ENCODE measurements around the gene OIT3. TPM values are rescaled to one million over a fixed set of nuclear protein-coding genes. Genes with fewer than 3 reads are reported as not detected.

Gene OIT3
- total and polyA plus RNA-seq, 2 donors (not counting 3 experiments of a cell fraction or from before 2014, with no cell fraction given), result 0.15 TPM; not detected in 1

DNA sequence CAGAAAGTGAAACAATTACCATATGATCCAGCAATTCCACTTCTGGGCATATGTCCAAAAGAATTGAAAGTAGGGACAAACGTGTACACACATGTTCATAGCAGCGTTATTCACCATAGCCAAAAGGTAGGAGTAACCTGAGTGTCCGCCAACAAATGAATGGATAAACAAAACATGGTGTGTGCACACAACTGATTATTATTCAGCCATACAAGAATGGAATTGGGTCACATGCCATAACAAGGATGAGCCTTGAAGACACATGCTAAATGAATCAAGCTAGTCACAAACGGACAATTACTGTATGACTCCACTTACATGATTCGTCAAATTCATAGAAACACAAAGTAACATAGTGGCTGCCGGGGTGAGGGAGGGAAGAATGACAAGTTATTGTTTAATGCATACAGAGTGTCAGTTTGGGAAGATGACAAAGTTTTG is 4.1 kb upstream of the OIT3 start:
- dilution Hi-C loops (cut with MboI; ENCODE audit: extremely low pct_ligation_motif_present, low sequenced_read_pairs) (no loop called here), intact Hi-C loops (cut with micrococcal nuclease) (loop anchor here (5.0 kb wide), 1 partner anchor 197 kb away; the partner anchor contains the start of gene MCU)
- Histone ChIP-seq H2AFZ (ENCODE audit: low read depth, low read length) (no peak overlapping the region), H3K4me1 (ENCODE audit: control insufficient read depth, extremely low read depth, insufficient read depth, low read length) (peaks cover 23% of the 10 kb centered on the region), H3K9me3 (replicated peaks; ENCODE audit: control insufficient read depth, insufficient read depth, low read length) (no peaks in the 10 kb centered on the region), H3K4me2 (ENCODE audit: insufficient read depth, low read length) (no peak overlapping the region), H3K9me1 (replicated peaks; ENCODE audit: control insufficient read depth, extremely low read depth, insufficient read depth, low read length) (no peaks in the 10 kb centered on the region), H3K27ac (ENCODE audit: insufficient read depth, low read depth, low read length) (no peak overlapping the region), H3K36me3 (ENCODE audit: control insufficient read depth in 2 of 2, extremely low read depth in 1 of 2, insufficient read depth in 2 of 2, low read length in 2 of 2) (no peaks in the 10 kb centered on the region), H4K20me1 (replicated peaks; ENCODE audit: control insufficient read depth, extremely low read depth, insufficient read depth, low read length) (no peaks in the 10 kb centered on the region), H3K9ac (replicated peaks; ENCODE audit: extremely low read depth, insufficient read depth, low read length) (no peak overlapping the region), H3K27me3 (ENCODE audit: control insufficient read depth in 2 of 2, insufficient read depth in 2 of 2, low read length in 2 of 2) (no peaks in the 10 kb centered on the region), H3K79me2 (ENCODE audit: control insufficient read depth, insufficient read depth, low read length) (no peaks in the 10 kb centered on the region), H3K4me3 (replicated peaks in 1 of 3; ENCODE audit: insufficient read depth in 1 of 3, low read depth in 1 of 3, low read length in 3 of 3) (no peak overlapping the region)
- FAIRE-seq, result no peak
- no TSS peak for BruUV-seq (replicated peaks)
- CTCF ChIA-PET, result interaction anchor here (1.1 kb wide), 1 partner anchor 172 kb away, joined by 3 read pairs; no protein-coding TSS in a partner anchor
- POLR2A ChIA-PET, result no interaction called here
- TF ChIP-seq POLR2AphosphoS5 (IDR thresholded peaks at IDR 0.05; ENCODE audit: insufficient read depth, low read depth, low read length) (no peak), MAX (IDR thresholded peaks at IDR 0.05; ENCODE audit: insufficient read depth, insufficient read length) (no peak), JUN (IDR thresholded peaks at IDR 0.05; ENCODE audit: borderline replicate concordance, insufficient read depth, insufficient read length, low read depth) (no peak), MYC (IDR thresholded peaks at IDR 0.05; ENCODE audit: low read depth, low read length) (no peak), FOS (IDR thresholded peaks at IDR 0.05; ENCODE audit: borderline replicate concordance, insufficient read depth, low read length) (no peak), EZH2 (IDR thresholded peaks at IDR 0.05; ENCODE audit: borderline replicate concordance, low read depth, low read length, severe bottlenecking) (no peak), POLR2A (IDR thresholded peaks at IDR 0.05; ENCODE audit: low read depth, low read length) (no peak), CTCF (IDR thresholded peaks at IDR 0.05; ENCODE audit: extremely low read depth in 1 of 2, insufficient read depth in 1 of 2, low read depth in 1 of 2, low read length in 2 of 2) (no peak), GATA2 (IDR thresholded peaks at IDR 0.05; ENCODE audit: insufficient read depth, insufficient read length, low read depth, low read length) (no peak)
- DNase-seq (ENCODE audit: low read depth, low spot score), result peak; percentile 12

All from endothelial cell of umbilical vein (primary cell).